Activated CD4-positive, alpha-beta memory T cell treated with anti-CD3 and anti-CD28 coated beads, Interleukin-2, amount 10 ng/mL, durations not matched to agents 7 days and 5 days (primary cell): ENCODE measurements around the gene ACCS. TPM values are rescaled to one million over a fixed set of nuclear protein-coding genes. Genes with fewer than 3 reads are reported as not detected.
A peak's percentile ranks its signal among the peaks of the same experiment; 100 is the strongest.

ENCODE experiments used
- CTCF ChIA-PET: fragments of 350-600 bp; sonication (Branson Sonifier 250); formaldehyde crosslinking; loops from one replicate; lab custom pipeline; 2021; ENCODE audit warnings: antibody characterized with exemption, inconsistent platforms; lab: Charles Lee
- POLR2A ChIA-PET: fragments of 350-600 bp; sonication (Branson Sonifier 250); formaldehyde crosslinking; loops from one replicate; lab custom pipeline; 2021; ENCODE audit warnings: antibody characterized with exemption; lab: Charles Lee
- DNase-seq: peaks from one replicate; pipeline ENCODE4 v3.0.0-alpha.2; 2020
- H3K27ac Mint-ChIP-seq: one replicate; pipeline ENCODE4 v1.8.0; 2021; ENCODE audit warnings: mild to moderate bottlenecking, mixed read lengths
- H3K27me3 Mint-ChIP-seq: one replicate; pipeline ENCODE4 v1.8.0; 2021; ENCODE audit warnings: mixed read lengths
- H3K36me3 Mint-ChIP-seq: one replicate; pipeline ENCODE4 v1.8.0; 2021; ENCODE audit warnings: low read depth, mixed read lengths
- H3K4me1 Mint-ChIP-seq: one replicate; pipeline ENCODE4 v1.8.0; 2021; ENCODE audit warnings: mixed read lengths
- H3K4me3 Mint-ChIP-seq: one replicate; pipeline ENCODE4 v1.8.0; 2021; ENCODE audit warnings: mild to moderate bottlenecking, mixed read lengths
- H3K9me3 Mint-ChIP-seq: one replicate; pipeline ENCODE4 v1.8.0; 2021; ENCODE audit warnings: mixed read lengths
- total RNA-seq, 2 experiments: library from RNA; stranded (reverse); gene quantifications; one replicate each; pipeline ENCODE4 v1.2.3, GENCODE V29; 2021

The ACCS gene
- 10 to 100 TPM; 38.8 to 41.1 TPM for total RNA-seq

DNA sequence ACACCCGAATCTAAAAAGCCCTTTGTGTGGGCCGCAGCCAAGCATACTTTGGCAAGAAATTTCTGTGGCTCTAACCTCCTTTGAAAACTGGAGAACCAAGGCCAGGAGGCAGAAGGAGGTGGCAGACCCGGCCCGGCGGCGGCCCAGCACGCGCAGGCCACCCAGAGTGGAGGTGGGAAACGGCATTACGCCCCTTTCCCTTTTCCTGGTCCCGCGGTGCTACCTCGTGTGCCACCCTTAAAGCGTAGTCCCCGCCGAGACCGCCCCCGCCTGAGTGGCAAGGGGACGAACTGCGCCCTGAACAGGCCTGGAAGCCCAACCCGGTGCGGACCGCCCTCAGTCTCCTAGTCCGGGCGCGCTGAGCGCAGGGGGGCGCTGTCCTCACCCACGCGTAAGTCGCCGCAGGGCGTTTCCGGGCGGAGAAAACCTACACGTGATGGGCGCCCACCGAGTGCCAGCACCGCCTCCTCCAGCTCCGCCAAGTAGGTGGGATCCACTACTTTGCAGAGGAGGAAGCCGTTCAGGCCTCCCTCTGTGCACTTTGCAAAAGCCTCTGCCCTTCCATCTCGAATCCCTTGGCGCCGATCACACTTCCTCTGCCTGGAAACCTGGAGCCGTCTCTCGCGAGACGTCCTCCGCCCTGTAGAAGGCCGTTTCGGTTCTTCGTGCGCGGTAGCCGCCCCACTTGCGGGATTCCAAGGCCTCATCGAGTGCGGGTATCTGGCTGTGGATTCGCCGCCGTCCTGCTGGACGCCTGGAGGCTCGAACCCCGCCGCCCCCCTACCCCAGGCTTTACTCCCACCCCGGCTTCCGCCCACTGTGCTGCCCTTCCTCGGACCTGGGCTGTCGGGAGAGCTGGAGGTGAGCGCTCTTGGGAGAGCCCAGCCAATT is at the start of gene ACCS:
ACCS (plus strand) TSS at position 430 of the 891 bp plus-strand sequence. CDS start 1,358 bp downstream, outside the sequence.
- peaks cover 17% of the 10 kb centered on the region for H3K36me3 Mint-ChIP-seq
- no peaks in the 10 kb centered on the region for H3K9me3 Mint-ChIP-seq
- peaks cover 41% of the 10 kb centered on the region for H3K4me1 Mint-ChIP-seq
- ChIA-PET CTCF (interaction anchor here (0.6 to 9.3 kb wide), 6 partner anchors 10 to 124 kb away, joined by 3 to 67 read pairs (median 4); partner anchors contain the start of gene EXT2), POLR2A (interaction anchor here (1.0 to 2.2 kb wide), 2 partner anchors 17 to 29 kb away, joined by 3 to 6 read pairs; partner anchors contain the start of gene EXT2)
- H3K4me3 Mint-ChIP-seq: peak within 1 kb of the TSS; percentile 81
- peak within 1 kb of the TSS; percentile 82 for H3K27ac Mint-ChIP-seq
- H3K27me3 Mint-ChIP-seq: no peaks in the 10 kb centered on the region
- peak; percentile 92 for DNase-seq

DNA sequence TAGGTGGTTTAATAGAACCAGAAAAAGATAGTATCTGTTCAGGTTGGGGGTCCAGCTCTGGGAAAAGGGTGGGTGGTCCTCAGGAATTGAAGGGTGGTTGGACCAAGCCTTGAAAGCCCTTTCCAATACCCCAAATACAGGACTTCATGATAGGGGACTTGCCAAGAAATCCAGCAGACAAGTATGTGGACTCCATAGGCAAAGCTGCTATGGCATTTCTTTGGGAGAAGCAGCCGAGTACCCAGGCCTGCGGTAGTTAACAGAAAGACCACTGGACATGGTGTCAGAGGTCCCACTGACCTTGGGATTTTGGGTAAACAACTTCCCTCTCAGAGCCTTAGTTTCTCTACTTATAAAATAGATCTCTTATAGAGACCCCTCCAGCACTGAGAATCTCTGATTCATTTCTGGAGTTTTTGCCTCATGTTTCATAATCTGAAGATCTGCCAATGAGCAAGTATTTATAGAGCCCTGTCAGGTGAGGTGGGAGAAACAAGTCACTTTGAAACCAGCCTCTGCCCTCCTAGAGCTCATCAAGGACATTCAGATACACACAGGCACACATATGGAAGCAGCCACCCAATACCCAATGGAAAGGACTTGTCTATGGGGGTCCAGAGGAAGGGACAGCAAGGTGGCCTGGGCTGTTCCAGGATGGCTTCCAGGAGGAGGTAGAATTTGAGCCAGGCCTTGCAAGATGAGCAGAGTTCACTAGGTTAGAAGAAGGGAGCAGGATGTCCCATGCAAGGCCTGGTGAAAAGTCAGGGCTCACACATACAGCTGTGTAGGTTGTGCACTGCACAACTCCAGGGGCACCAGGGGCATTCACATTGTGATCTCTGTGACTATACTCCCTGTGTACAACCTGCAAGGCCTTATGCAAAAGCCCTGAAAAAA is 49.3 kb upstream of the ACCS start:
- H3K4me3 Mint-ChIP-seq: no peak overlapping the region
- DNase-seq: no peak
- no peaks in the 10 kb centered on the region for H3K9me3 Mint-ChIP-seq
- peaks cover 26% of the 10 kb centered on the region for H3K27me3 Mint-ChIP-seq
- no peak overlapping the region for H3K27ac Mint-ChIP-seq
- ChIA-PET CTCF (no interaction called here), POLR2A (no interaction called here)
- H3K36me3 Mint-ChIP-seq: no peaks in the 10 kb centered on the region
- peaks cover 2% of the 10 kb centered on the region for H3K4me1 Mint-ChIP-seq

- DNase-seq: no peak
- peaks cover 2% of the 10 kb centered on the region for H3K4me1 Mint-ChIP-seq
- H3K9me3 Mint-ChIP-seq: no peaks in the 10 kb centered on the region
- peaks cover 33% of the 10 kb centered on the region for H3K27me3 Mint-ChIP-seq
- no peaks in the 10 kb centered on the region for H3K36me3 Mint-ChIP-seq
- POLR2A ChIA-PET: no interaction called here
- no peak overlapping the region for H3K4me3 Mint-ChIP-seq
- H3K27ac Mint-ChIP-seq: no peak overlapping the region
- CTCF ChIA-PET: no interaction called here
Observed at GRCh38 chr11:44017443-44018126, 48.5 kb upstream of the ACCS start.

DNA sequence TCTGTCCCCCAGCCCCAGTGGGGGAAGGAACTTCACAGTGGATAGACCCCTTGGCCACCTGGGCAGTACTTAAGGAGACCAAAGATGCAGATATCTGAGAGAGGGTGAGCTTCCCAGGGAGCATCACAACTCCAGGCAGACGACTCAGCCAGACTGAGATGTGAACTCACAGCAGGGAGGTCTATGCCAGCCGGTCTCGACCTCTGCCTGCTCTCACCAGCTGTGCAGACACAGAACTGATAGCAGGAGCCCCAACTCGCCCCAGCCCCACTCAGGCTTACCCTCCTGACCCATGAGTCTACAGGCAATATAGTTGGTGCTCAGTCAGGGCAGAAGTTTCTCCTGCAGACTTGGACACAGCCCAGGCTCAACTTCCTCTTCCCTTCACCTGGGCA is 47.9 kb upstream of the ACCS start:
- DNase-seq: no peak
- no peaks in the 10 kb centered on the region for H3K36me3 Mint-ChIP-seq
- ChIA-PET POLR2A (no interaction called here), CTCF (no interaction called here)
- no peak overlapping the region for H3K4me3 Mint-ChIP-seq
- H3K4me1 Mint-ChIP-seq: peaks cover 2% of the 10 kb centered on the region
- no peak overlapping the region for H3K27ac Mint-ChIP-seq
- H3K9me3 Mint-ChIP-seq: no peaks in the 10 kb centered on the region
- peaks cover 33% of the 10 kb centered on the region for H3K27me3 Mint-ChIP-seq

- Mint-ChIP-seq H3K36me3 (no peaks in the 10 kb centered on the region), H3K27ac (no peak overlapping the region), H3K4me1 (peaks cover 2% of the 10 kb centered on the region), H3K9me3 (no peaks in the 10 kb centered on the region), H3K27me3 (peaks cover 38% of the 10 kb centered on the region), H3K4me3 (no peak overlapping the region)
- ChIA-PET CTCF (no interaction called here), POLR2A (no interaction called here)
- DNase-seq: no peak
Observed at GRCh38 chr11:44018829-44019228, 47.2 kb upstream of the ACCS start.

DNA sequence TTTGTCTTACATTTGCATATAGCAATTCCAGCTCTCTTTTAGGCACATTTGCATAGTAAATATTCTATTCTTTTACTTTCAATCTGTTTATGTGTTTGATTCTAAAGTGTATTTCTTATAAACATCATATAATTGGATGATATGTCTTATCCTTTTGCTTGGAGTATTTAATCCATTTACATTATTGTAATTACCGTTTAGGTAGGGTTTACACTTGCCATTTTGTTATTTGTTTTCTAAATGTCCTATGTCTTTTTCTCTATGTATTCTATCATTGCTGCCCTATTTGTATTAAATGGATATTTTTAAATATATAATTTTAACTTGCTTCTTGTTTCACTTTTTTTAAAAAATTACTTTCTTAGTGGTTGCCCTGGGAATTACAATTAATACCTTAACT is 41.1 kb upstream of the ACCS start:
- H3K9me3 Mint-ChIP-seq: no peaks in the 10 kb centered on the region
- no peak for DNase-seq
- no peaks in the 10 kb centered on the region for H3K4me1 Mint-ChIP-seq
- H3K36me3 Mint-ChIP-seq: no peaks in the 10 kb centered on the region
- ChIA-PET POLR2A (no interaction called here), CTCF (no interaction called here)
- no peak overlapping the region for H3K4me3 Mint-ChIP-seq
- no peak overlapping the region for H3K27ac Mint-ChIP-seq
- H3K27me3 Mint-ChIP-seq: peaks cover 44% of the 10 kb centered on the region

GRCh38 chr11:44025727-44026126 is 40.3 kb upstream of the ACCS start:
- Mint-ChIP-seq H3K36me3 (no peaks in the 10 kb centered on the region), H3K4me1 (no peaks in the 10 kb centered on the region), H3K27ac (no peak overlapping the region), H3K9me3 (no peaks in the 10 kb centered on the region), H3K27me3 (peaks cover 43% of the 10 kb centered on the region), H3K4me3 (no peak overlapping the region)
- no peak for DNase-seq
- CTCF ChIA-PET: no interaction called here
- POLR2A ChIA-PET: no interaction called here

GRCh38 chr11:44028401-44028800 is 37.7 kb upstream of the ACCS start:
- no peak overlapping the region for H3K27ac Mint-ChIP-seq
- no peaks in the 10 kb centered on the region for H3K9me3 Mint-ChIP-seq
- no peak overlapping the region for H3K4me3 Mint-ChIP-seq
- H3K36me3 Mint-ChIP-seq: no peaks in the 10 kb centered on the region
- ChIA-PET POLR2A (no interaction called here), CTCF (no interaction called here)
- no peak for DNase-seq
- H3K4me1 Mint-ChIP-seq: no peaks in the 10 kb centered on the region
- H3K27me3 Mint-ChIP-seq: peaks cover 20% of the 10 kb centered on the region

GRCh38 chr11:44028816-44029506 is 37.1 kb upstream of the ACCS start:
- CTCF ChIA-PET: no interaction called here

GRCh38 chr11:44029507-44029845 is 36.6 kb upstream of the ACCS start:
- POLR2A ChIA-PET: no interaction called here
- Mint-ChIP-seq H3K27ac (no peak overlapping the region), H3K4me3 (no peak overlapping the region), H3K4me1 (no peaks in the 10 kb centered on the region), H3K27me3 (peaks cover 16% of the 10 kb centered on the region), H3K36me3 (no peaks in the 10 kb centered on the region), H3K9me3 (no peaks in the 10 kb centered on the region)
- no peak for DNase-seq
- CTCF ChIA-PET: no interaction called here

More at GRCh38 chr11:44028816-44029506, 37.1 kb upstream of the ACCS start:
- no peaks in the 10 kb centered on the region for H3K36me3 Mint-ChIP-seq
- no peak for DNase-seq
- no peak overlapping the region for H3K4me3 Mint-ChIP-seq
- H3K27me3 Mint-ChIP-seq: peaks cover 17% of the 10 kb centered on the region
- no peaks in the 10 kb centered on the region for H3K4me1 Mint-ChIP-seq
- POLR2A ChIA-PET: no interaction called here
- H3K27ac Mint-ChIP-seq: no peak overlapping the region
- no peaks in the 10 kb centered on the region for H3K9me3 Mint-ChIP-seq

GRCh38 chr11:44029977-44030911 is 35.8 kb upstream of the ACCS start:
- Mint-ChIP-seq H3K4me3 (no peak overlapping the region), H3K4me1 (no peaks in the 10 kb centered on the region), H3K36me3 (no peaks in the 10 kb centered on the region), H3K27ac (no peak overlapping the region), H3K27me3 (peaks cover 12% of the 10 kb centered on the region), H3K9me3 (no peaks in the 10 kb centered on the region)
- no peak for DNase-seq
- POLR2A ChIA-PET: no interaction called here
- CTCF ChIA-PET: no interaction called here

- Mint-ChIP-seq H3K9me3 (no peaks in the 10 kb centered on the region), H3K4me3 (no peak overlapping the region), H3K4me1 (no peaks in the 10 kb centered on the region), H3K36me3 (no peaks in the 10 kb centered on the region), H3K27ac (no peak overlapping the region), H3K27me3 (peaks cover 9% of the 10 kb centered on the region)
- ChIA-PET CTCF (no interaction called here), POLR2A (no interaction called here)
- no peak for DNase-seq
Observed at GRCh38 chr11:44030996-44031395, 35.1 kb upstream of the ACCS start.
